ENCODE measurements around the gene ALCAM. TPM values are rescaled to one million over a fixed set of nuclear protein-coding genes. Genes with fewer than 3 reads are reported as not detected.
A peak's percentile ranks its signal among the peaks of the same experiment; 100 is the strongest.

The ALCAM gene
- total RNA-seq, 1 donor, result 19.9 TPM

GRCh38 chr3:105614288-105615030 lies 247.8 kb downstream of the ALCAM start:
- peak in 2 of 3 donors; percentile 34 to 60 for DNase-seq (ENCODE audit: low read depth in 2 of 3, low spot score in 2 of 3)

GRCh38 chr3:105615814-105616213 lies 249.1 kb downstream of the ALCAM start:
- no peak for DNase-seq (ENCODE audit: low read depth in 2 of 3, low spot score in 2 of 3)

DNA sequence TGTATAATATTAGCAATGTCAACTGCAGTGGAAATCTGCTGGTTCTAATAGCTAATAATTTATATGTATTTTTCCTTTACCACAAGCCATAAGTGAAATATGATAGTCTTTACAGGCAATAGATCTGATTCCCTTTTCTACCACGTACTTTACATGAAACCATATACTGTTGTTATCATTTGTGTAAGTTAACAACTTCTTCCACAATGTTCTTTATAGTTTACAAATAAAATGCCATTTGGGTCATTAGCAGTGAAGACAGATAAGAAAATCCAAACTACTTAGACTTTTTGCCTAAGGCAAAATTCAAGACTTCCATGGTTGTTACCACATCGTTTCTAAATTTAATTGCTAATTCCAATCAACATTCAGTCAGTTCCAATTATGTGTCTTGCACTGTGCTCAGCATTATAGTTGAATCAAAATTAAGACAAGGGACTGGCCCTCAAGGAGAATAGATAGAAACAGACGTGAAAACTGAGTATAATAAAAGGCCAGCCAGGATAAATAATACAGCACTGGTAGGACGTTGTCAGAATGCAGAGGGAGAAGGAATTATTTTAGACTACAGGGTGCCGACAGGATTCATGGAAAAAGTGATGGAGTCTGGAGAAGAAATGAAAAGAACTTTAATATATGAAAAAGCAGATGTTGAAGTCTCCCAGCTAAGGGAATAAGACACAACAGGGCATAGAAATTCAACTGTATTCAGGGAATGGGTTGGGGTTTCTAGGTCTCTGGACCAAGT lies 249.8 kb downstream of the ALCAM start:
- DNase-seq (ENCODE audit: low read depth in 2 of 3, low spot score in 2 of 3), result no peak

GRCh38 chr3:105618556-105618955 lies 251.8 kb downstream of the ALCAM start:
- no peak for DNase-seq (ENCODE audit: low read depth in 2 of 3, low spot score in 2 of 3)

- DNase-seq (ENCODE audit: low read depth in 2 of 3, low spot score in 2 of 3), result no peak
Observed at GRCh38 chr3:105619651-105620050, 252.9 kb downstream of the ALCAM start.

- DNase-seq (ENCODE audit: low read depth in 2 of 3, low spot score in 2 of 3), result no peak
Observed at GRCh38 chr3:105620236-105620635, 253.5 kb downstream of the ALCAM start.

DNA sequence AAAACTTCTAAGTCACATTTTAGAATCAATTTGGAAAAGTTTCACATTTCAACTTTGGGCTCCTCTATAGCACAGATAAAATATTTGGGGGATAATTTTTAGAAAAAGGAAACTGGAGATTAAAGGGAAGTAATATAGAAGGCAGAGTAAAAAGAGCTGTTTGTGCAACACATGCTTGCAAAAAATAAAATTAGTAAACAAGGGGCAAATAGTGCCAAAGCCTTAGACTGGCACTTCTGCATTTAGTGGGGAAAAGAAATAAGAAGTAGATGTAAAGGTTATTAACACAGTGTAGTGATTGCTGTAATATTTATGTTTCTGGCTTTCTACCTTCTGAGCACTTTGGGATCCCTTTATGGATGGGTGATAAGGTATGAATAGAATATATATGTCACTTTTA lies 255.5 kb downstream of the ALCAM start:
- no peak for DNase-seq (ENCODE audit: low read depth in 2 of 3, low spot score in 2 of 3)
